Measurements from ENCODE around the gene FKBP1A. TPM values are rescaled to one million over a fixed set of nuclear protein-coding genes. Genes with fewer than 3 reads are reported as not detected.

FKBP1A gene
- total and polyA plus RNA-seq, 12 donors = 110 to 311 (median 140) TPM

- Histone ChIP-seq H3K9me3 (no peaks in the 10 kb centered on the region), H3K4me3 (no peak overlapping the region), H3K27me3 (peaks cover 0 to 6% (median 0%) of the 10 kb centered on the region in 7 donors), H3K36me3 (peaks cover 0 to 23% (median 0%) of the 10 kb centered on the region in 9 donors), H3K4me1 (peaks cover 0 to 24% (median 0%) of the 10 kb centered on the region in 9 donors), H3K27ac (peak overlapping the region in 1 of 10 donors; percentile 7)
- intact Hi-C loops (cut with DNase I) = loop anchor here in 2 of 10 donors (5.0 kb wide), 1 partner anchor 123 kb away; no protein-coding TSS in a partner anchor
- ATAC-seq (no peak), DNase-seq (no peak)
- TF ChIP-seq, protein P1, sequence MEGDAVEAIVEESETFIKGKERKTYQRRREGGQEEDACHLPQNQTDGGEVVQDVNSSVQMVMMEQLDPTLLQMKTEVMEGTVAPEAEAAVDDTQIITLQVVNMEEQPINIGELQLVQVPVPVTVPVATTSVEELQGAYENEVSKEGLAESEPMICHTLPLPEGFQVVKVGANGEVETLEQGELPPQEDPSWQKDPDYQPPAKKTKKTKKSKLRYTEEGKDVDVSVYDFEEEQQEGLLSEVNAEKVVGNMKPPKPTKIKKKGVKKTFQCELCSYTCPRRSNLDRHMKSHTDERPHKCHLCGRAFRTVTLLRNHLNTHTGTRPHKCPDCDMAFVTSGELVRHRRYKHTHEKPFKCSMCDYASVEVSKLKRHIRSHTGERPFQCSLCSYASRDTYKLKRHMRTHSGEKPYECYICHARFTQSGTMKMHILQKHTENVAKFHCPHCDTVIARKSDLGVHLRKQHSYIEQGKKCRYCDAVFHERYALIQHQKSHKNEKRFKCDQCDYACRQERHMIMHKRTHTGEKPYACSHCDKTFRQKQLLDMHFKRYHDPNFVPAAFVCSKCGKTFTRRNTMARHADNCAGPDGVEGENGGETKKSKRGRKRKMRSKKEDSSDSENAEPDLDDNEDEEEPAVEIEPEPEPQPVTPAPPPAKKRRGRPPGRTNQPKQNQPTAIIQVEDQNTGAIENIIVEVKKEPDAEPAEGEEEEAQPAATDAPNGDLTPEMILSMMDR (IDR thresholded peaks at IDR 0.05) = no peak
Measured at GRCh38 chr20:1435337-1435699, 42.5 kb upstream of the FKBP1A start.

GRCh38 chr20:1434571-1435336 lies 41.9 kb upstream of the FKBP1A start:
- H3K36me3 ChIP-seq = peaks cover 0 to 17% (median 0%) of the 10 kb centered on the region in 9 donors
- peaks cover 0 to 24% (median 0%) of the 10 kb centered on the region in 9 donors for H3K4me1 ChIP-seq
- TF ChIP-seq, protein P1 (IDR thresholded peaks at IDR 0.05) = no peak
- peak overlapping the region in 1 of 10 donors; percentile 51 for H3K27ac ChIP-seq
- H3K4me3 ChIP-seq = no peak overlapping the region
- intact Hi-C loops (cut with DNase I) = loop anchor here in 2 of 10 donors (5.0 kb wide), 1 partner anchor 122 kb away; no protein-coding TSS in a partner anchor
- no peaks in the 10 kb centered on the region for H3K9me3 ChIP-seq
- H3K27me3 ChIP-seq = peaks cover 0 to 6% (median 0%) of the 10 kb centered on the region in 7 donors
- DNase-seq = peak in 1 of 2 donors; percentile 16
- 67 to 75% methylated on average over 2 of the region's 2 CpGs for WGBS, 2 donors
- peak in 6 of 8 donors; percentile 41 to 78 (median 56) for ATAC-seq

- Histone ChIP-seq H3K4me1 (peaks cover 0 to 23% (median 0%) of the 10 kb centered on the region in 9 donors), H3K4me3 (no peak overlapping the region), H3K9me3 (no peaks in the 10 kb centered on the region), H3K27me3 (peaks cover 0 to 9% (median 0%) of the 10 kb centered on the region in 7 donors), H3K27ac (no peak overlapping the region), H3K36me3 (peaks cover 0 to 6% (median 0%) of the 10 kb centered on the region in 9 donors)
- intact Hi-C loops (cut with DNase I) = no loop called here
- 31% methylated on average over 1 of the region's 1 CpG for WGBS, 2 donors
- no peak for DNase-seq
- TF ChIP-seq, protein P1 (IDR thresholded peaks at IDR 0.05) = no peak
- no peak for ATAC-seq
Measured at GRCh38 chr20:1431158-1431557, 38.3 kb upstream of the FKBP1A start.

DNA sequence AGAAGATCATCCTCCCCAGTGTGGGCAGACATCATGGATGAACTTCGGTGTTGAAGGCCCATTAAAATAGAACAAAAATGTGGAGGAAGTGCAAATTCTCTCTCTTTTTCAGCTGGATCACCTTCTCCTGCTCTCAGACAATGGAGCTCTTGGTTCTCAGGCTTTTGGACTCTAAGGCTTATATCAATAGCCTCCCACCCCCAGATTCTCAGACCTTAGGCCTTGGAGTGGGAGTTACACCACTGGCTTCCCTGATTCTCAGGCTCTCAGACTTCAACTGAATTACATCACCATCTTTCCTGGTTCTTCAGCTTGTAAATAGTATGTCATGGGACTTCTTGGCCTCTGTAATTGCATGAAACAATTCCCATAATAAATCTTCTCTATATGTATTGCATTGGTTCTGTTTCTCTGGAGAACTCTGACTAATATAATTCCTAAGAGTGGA lies 37.2 kb upstream of the FKBP1A start:
- Histone ChIP-seq H3K9me3 (no peaks in the 10 kb centered on the region), H3K4me3 (no peak overlapping the region), H3K36me3 (peaks cover 0 to 6% (median 0%) of the 10 kb centered on the region in 9 donors), H3K4me1 (peaks cover 0 to 12% (median 0%) of the 10 kb centered on the region in 9 donors), H3K27ac (no peak overlapping the region), H3K27me3 (peaks cover 0 to 17% (median 0%) of the 10 kb centered on the region in 7 donors)
- ATAC-seq = no peak
- 65 to 73% methylated on average over 1 of the region's 1 CpG for WGBS, 2 donors
- DNase-seq = no peak
- intact Hi-C loops (cut with DNase I) = no loop called here
- TF ChIP-seq, protein P1 (IDR thresholded peaks at IDR 0.05) = no peak

Measured in heart right ventricle (tissue), 16 donors.